ENCODE data around the gene ADCY1.

Gene ADCY1

GRCh38 chr7:45594745-45595535 is 20.8 kb downstream of the ADCY1 start:
- DNase-seq (ENCODE audit: low spot score): no peak

- no peak for DNase-seq (ENCODE audit: low spot score)
Observed at GRCh38 chr7:45595809-45596664, 21.9 kb downstream of the ADCY1 start.

GRCh38 chr7:45596665-45597095 is 22.5 kb downstream of the ADCY1 start:
- DNase-seq (ENCODE audit: low spot score): no peak

- DNase-seq (ENCODE audit: low spot score): no peak
Observed at GRCh38 chr7:45597286-45597984, 23.3 kb downstream of the ADCY1 start.

- no peak for DNase-seq (ENCODE audit: low spot score)
Observed at GRCh38 chr7:45598886-45599520, 24.8 kb downstream of the ADCY1 start.

GRCh38 chr7:45599851-45600706 is 25.9 kb downstream of the ADCY1 start:
- DNase-seq (ENCODE audit: low spot score): no peak

- peak; percentile 31 for DNase-seq (ENCODE audit: low spot score)
Observed at GRCh38 chr7:45601094-45601493, 26.9 kb downstream of the ADCY1 start.

GRCh38 chr7:45601816-45602540 is 27.8 kb downstream of the ADCY1 start:
- no peak for DNase-seq (ENCODE audit: low spot score)

GRCh38 chr7:45606050-45606449 is 31.9 kb downstream of the ADCY1 start:
- no peak for DNase-seq (ENCODE audit: low spot score)

- no peak for DNase-seq (ENCODE audit: low spot score)
Observed at GRCh38 chr7:45606931-45607330, 32.8 kb downstream of the ADCY1 start.

GRCh38 chr7:45609180-45609579 is 35.0 kb downstream of the ADCY1 start:
- no peak for DNase-seq (ENCODE audit: low spot score)

- DNase-seq (ENCODE audit: low spot score): no peak
Observed at GRCh38 chr7:45610019-45610418, 35.9 kb downstream of the ADCY1 start.

GRCh38 chr7:45610660-45611299 is 36.6 kb downstream of the ADCY1 start:
- no peak for DNase-seq (ENCODE audit: low spot score)

GRCh38 chr7:45617166-45617565 is 43.0 kb downstream of the ADCY1 start:
- DNase-seq (ENCODE audit: low spot score): no peak

- DNase-seq (ENCODE audit: low spot score): no peak
Observed at GRCh38 chr7:45622058-45622457, 47.9 kb downstream of the ADCY1 start.

GRCh38 chr7:45623157-45623556 is 49.0 kb downstream of the ADCY1 start:
- no peak for DNase-seq (ENCODE audit: low spot score)

- no peak for DNase-seq (ENCODE audit: low spot score)
Observed at GRCh38 chr7:45623740-45624391, 49.7 kb downstream of the ADCY1 start.

GRCh38 chr7:45624392-45624760 is 50.2 kb downstream of the ADCY1 start:
- no peak for DNase-seq (ENCODE audit: low spot score)

GRCh38 chr7:45625067-45625466 is 50.9 kb downstream of the ADCY1 start:
- DNase-seq (ENCODE audit: low spot score): no peak

Measured in cerebellar cortex (tissue), 1 donor.